ENCODE data around the gene PIN4.
"Not testable (repeated sequence)": the region's sequence is repeated elsewhere in the genome, so short reads cannot be mapped to it uniquely, and the experiment has no call there.

PIN4 gene

DNA sequence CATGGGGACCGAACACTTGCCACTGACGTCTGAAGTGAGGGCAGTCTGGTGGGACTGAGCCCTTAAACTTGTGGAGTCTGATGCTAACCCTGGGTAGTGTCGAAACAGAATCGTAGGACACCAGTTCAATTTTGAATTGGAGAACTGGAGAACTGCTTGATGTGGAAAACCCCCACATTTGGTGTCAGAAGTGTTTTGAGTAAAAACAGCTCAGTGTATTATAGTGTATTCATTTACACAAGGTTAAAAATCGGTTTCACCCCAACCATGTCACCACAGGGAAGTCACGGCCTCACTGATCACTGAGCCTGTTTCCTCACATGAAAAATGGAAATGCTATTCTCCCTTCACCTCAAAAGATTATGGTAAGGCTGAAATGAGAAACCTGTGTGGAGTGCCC lies 21.9 kb downstream of the PIN4 start:
- Histone ChIP-seq H3K27ac (ENCODE audit: low read length) (no peak overlapping the region), H3K36me3 (ENCODE audit: control insufficient read depth, low read depth, low read length) (peaks cover 11% of the 10 kb centered on the region), H3K27me3 (ENCODE audit: control insufficient read depth, insufficient read depth, low read length) (no peaks in the 10 kb centered on the region), H3K9me3 (ENCODE audit: control insufficient read depth, low read depth, low read length) (peaks cover 9% of the 10 kb centered on the region), H3K9ac (ENCODE audit: low read length) (no peak overlapping the region), H3K4me3 (ENCODE audit: low read length) (peak overlapping the region; percentile 34), H3K4me1 (ENCODE audit: control insufficient read depth, low read depth, low read length) (peaks cover 18% of the 10 kb centered on the region)

DNA sequence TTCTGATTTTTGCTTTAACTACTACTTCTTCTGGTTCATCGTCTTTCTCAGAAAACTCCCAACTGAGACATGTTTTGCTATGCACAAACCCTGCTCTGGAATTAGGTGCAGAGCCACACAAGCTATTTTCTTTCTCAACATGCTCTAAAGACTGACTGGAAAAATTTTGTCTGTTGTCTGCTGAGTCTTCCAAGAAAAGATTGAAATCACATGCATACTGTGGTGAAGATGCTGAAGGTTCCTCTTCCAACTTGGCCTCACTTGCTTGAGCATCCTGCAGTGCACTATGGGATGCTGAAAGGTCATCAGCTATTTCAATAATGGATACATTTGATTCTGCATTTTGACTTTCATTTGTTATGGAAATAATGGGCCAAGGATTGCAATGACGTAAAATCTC lies 24.1 kb downstream of the PIN4 start:
- H3K27me3 ChIP-seq (ENCODE audit: control insufficient read depth, insufficient read depth, low read length) = no peaks in the 10 kb centered on the region
- H3K36me3 ChIP-seq (ENCODE audit: control insufficient read depth, low read depth, low read length) = peaks cover 11% of the 10 kb centered on the region
- peaks cover 10% of the 10 kb centered on the region for H3K9me3 ChIP-seq (ENCODE audit: control insufficient read depth, low read depth, low read length)
- H3K27ac ChIP-seq (ENCODE audit: low read length) = no peak overlapping the region
- H3K4me1 ChIP-seq (ENCODE audit: control insufficient read depth, low read depth, low read length) = peaks cover 18% of the 10 kb centered on the region
- H3K9ac ChIP-seq (ENCODE audit: low read length) = no peak overlapping the region
- H3K4me3 ChIP-seq (ENCODE audit: low read length) = no peak overlapping the region

DNA sequence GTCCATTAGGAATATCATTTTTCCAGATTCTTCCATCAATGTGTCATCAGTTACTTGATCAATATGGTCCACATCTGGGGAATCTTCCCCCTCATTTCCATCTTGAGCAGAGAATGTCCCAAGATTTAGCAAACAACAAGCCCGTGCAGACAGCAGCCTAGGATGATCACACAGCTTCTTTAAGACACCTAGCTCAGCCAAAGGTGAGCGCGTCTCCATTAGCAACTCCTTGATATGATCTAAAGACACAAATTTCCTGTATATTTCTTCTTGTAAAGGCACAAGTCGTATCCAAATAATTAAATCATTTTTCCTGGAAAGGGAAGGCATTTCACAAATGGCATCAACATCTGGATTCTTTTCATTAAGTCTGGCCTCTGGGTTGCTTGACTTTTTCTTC lies 25.8 kb downstream of the PIN4 start:
- no peak overlapping the region for H3K4me3 ChIP-seq (ENCODE audit: low read length)
- H3K36me3 ChIP-seq (ENCODE audit: control insufficient read depth, low read depth, low read length) = peaks cover 11% of the 10 kb centered on the region

DNA sequence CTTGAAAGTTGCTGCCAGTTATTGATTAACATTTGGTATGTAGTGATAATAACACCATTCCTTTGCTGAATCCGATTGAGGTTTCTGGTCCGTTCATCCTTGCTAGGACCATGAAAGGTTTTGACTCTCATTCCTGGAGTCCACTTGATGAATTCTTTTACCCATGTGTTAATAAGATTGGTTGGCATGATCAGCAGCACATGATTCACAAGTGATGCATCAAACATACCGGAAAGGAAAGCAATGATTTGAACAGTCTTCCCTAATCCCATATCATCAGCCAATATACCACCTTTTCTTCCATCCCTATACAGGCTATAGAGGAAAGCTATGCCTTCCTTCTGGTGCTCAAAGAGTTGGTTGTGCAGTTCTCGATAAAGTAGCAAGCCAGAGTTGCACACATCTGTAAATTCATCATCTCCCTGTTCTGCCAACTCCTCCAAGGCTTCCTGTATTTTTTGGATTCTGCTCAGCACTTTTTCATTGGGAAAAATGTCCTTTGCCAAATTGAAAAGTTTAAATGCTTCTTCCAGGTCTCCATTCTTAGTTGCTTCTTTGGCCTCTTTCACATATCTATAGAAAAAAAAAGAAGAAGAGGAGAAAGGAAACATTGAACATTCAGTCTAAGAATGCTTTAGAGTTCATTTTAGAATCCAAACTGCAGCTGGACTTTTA lies 26.7 kb downstream of the PIN4 start:
- peaks cover 16% of the 10 kb centered on the region for H3K9me3 ChIP-seq (ENCODE audit: control insufficient read depth, low read depth, low read length)
- H3K36me3 ChIP-seq (ENCODE audit: control insufficient read depth, low read depth, low read length) = peaks cover 11% of the 10 kb centered on the region

More for the DNA sequence above, 25.8 kb downstream of the PIN4 start:
- no peaks in the 10 kb centered on the region for H3K27me3 ChIP-seq (ENCODE audit: control insufficient read depth, insufficient read depth, low read length)
- peaks cover 10% of the 10 kb centered on the region for H3K4me1 ChIP-seq (ENCODE audit: control insufficient read depth, low read depth, low read length)
- H3K27ac ChIP-seq (ENCODE audit: low read length) = no peak overlapping the region
- H3K9me3 ChIP-seq (ENCODE audit: control insufficient read depth, low read depth, low read length) = peaks cover 18% of the 10 kb centered on the region
- H3K9ac ChIP-seq (ENCODE audit: low read length) = no peak overlapping the region

DNA sequence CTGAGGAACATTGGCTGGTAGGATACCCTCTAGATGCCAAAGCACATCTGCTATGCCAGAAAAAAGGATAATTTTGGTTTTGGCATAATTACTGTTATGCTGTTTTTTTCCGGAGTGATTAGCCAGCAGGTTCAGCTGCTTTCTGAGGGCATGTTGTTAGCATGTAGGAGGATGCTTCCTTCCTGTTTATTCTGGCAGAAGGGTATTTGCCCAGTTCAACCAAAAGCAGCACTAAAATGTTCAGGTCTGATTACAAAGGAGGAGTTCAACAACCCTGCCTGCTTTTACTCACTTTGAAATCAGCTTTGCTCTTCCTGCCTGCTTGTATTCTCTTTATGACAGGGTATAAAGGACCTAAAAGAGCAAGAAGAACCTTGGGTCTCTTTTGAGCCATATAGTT lies 35.4 kb downstream of the PIN4 start:
- peaks cover 4% of the 10 kb centered on the region for H3K9me3 ChIP-seq (ENCODE audit: control insufficient read depth, low read depth, low read length)
- no peaks in the 10 kb centered on the region for H3K4me1 ChIP-seq (ENCODE audit: control insufficient read depth, low read depth, low read length)
- no peak overlapping the region for H3K27ac ChIP-seq (ENCODE audit: low read length)
- no peak overlapping the region for H3K4me3 ChIP-seq (ENCODE audit: low read length)
- H3K9ac ChIP-seq (ENCODE audit: low read length) = no peak overlapping the region
- no peaks in the 10 kb centered on the region for H3K27me3 ChIP-seq (ENCODE audit: control insufficient read depth, insufficient read depth, low read length)
- H3K36me3 ChIP-seq (ENCODE audit: control insufficient read depth, low read depth, low read length) = no peaks in the 10 kb centered on the region

More for the DNA sequence above, 26.7 kb downstream of the PIN4 start:
- peaks cover 3% of the 10 kb centered on the region for H3K4me1 ChIP-seq (ENCODE audit: control insufficient read depth, low read depth, low read length)
- H3K4me3 ChIP-seq (ENCODE audit: low read length) = no peak overlapping the region
- no peak overlapping the region for H3K27ac ChIP-seq (ENCODE audit: low read length)
- no peaks in the 10 kb centered on the region for H3K27me3 ChIP-seq (ENCODE audit: control insufficient read depth, insufficient read depth, low read length)
- H3K9ac ChIP-seq (ENCODE audit: low read length) = no peak overlapping the region

DNA sequence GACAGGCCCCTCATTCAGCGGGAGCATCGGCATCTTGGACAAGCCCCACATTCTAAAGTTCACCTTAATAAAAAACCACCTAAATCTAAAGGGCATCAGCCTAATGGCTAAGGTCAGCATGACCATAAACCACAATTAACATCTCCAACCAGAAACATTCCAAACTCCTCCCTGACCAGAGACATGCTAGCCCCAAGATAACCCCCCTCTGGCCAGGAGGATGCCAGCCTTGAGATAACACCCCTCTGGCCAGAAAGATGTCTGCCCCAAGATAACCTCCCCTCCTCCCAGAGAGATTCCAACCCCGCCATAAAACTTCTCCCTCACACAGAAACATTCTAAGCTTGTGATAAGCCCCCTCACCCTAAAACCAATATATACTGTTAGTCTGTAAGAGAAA lies 38.8 kb downstream of the PIN4 start:
- not testable (repeated sequence) for H3K27me3 ChIP-seq (ENCODE audit: control insufficient read depth, insufficient read depth, low read length); H3K4me1 ChIP-seq (ENCODE audit: control insufficient read depth, low read depth, low read length); H3K9ac ChIP-seq (ENCODE audit: low read length); H3K4me3 ChIP-seq (ENCODE audit: low read length); H3K27ac ChIP-seq (ENCODE audit: low read length); H3K9me3 ChIP-seq (ENCODE audit: control insufficient read depth, low read depth, low read length); H3K36me3 ChIP-seq (ENCODE audit: control insufficient read depth, low read depth, low read length)

DNA sequence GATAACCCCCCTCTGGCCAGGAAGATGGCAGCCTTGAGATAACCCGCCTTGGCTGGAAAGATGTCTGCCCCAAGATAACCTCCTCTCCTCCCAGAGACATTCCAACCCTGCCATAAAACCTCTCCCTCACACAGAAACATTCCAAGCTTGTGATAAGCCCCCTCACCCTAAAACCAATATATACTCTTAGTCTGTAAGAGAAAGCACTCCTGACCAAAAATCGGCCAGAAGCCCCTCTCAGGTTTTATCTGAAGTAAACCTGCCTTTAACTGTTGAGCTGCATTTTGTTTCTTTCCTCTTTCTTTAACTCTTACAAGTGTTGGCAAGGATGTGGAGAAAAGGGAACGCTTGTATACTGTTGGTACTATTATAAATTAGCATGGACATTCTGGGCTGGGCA lies 48.7 kb downstream of the PIN4 start:
- Histone ChIP-seq H3K9me3 (ENCODE audit: control insufficient read depth, low read depth, low read length) (peaks cover 11% of the 10 kb centered on the region), H3K27me3 (ENCODE audit: control insufficient read depth, insufficient read depth, low read length) (no peaks in the 10 kb centered on the region), H3K9ac (ENCODE audit: low read length) (no peak overlapping the region), H3K4me3 (ENCODE audit: low read length) (no peak overlapping the region), H3K27ac (ENCODE audit: low read length) (no peak overlapping the region), H3K4me1 (ENCODE audit: control insufficient read depth, low read depth, low read length) (no peaks in the 10 kb centered on the region), H3K36me3 (ENCODE audit: control insufficient read depth, low read depth, low read length) (no peaks in the 10 kb centered on the region)

DNA sequence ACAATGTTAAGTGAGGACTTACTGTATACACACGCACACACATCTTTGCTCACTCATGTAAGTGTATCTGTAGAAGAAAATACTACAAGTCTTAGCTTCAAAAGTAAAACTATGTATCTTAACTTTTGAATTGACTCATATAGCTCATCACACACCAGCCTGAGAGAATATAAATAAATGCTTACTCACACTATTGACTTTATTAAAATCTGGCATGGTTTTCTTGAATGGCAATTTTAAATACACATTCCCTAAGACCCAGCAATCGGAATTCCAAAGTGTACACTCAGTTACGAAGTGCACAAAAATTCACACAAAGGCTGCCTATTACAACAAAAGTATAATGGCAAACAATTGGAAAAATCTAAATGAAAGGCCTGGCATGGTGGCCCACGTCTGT lies 55.3 kb downstream of the PIN4 start:
- Histone ChIP-seq H3K27me3 (ENCODE audit: control insufficient read depth, insufficient read depth, low read length) (no peaks in the 10 kb centered on the region), H3K9me3 (ENCODE audit: control insufficient read depth, low read depth, low read length) (peaks cover 1% of the 10 kb centered on the region), H3K4me3 (ENCODE audit: low read length) (no peak overlapping the region), H3K4me1 (ENCODE audit: control insufficient read depth, low read depth, low read length) (no peaks in the 10 kb centered on the region), H3K9ac (ENCODE audit: low read length) (no peak overlapping the region), H3K27ac (ENCODE audit: low read length) (no peak overlapping the region), H3K36me3 (ENCODE audit: control insufficient read depth, low read depth, low read length) (no peaks in the 10 kb centered on the region)

DNA sequence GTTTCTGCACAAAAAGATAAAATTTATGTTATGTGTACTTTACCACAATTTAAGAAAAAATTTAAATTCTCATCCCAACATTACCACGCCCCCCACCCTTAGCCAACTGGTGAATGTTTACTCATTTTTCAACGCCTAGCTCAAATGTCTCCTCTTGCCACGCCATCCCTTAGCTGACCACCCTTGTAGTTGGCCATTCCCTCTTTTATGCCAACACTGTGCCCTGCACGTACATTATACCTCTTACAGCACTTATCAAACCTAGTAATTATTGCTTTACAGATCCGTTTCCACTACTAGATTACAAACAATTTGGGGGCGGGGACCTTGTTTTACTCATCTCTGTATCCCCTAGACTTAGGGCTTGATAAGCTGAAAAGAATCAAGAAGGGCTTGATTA lies 56.6 kb downstream of the PIN4 start:
- Histone ChIP-seq H3K27ac (ENCODE audit: low read length) (no peak overlapping the region), H3K9me3 (ENCODE audit: control insufficient read depth, low read depth, low read length) (no peaks in the 10 kb centered on the region)

DNA sequence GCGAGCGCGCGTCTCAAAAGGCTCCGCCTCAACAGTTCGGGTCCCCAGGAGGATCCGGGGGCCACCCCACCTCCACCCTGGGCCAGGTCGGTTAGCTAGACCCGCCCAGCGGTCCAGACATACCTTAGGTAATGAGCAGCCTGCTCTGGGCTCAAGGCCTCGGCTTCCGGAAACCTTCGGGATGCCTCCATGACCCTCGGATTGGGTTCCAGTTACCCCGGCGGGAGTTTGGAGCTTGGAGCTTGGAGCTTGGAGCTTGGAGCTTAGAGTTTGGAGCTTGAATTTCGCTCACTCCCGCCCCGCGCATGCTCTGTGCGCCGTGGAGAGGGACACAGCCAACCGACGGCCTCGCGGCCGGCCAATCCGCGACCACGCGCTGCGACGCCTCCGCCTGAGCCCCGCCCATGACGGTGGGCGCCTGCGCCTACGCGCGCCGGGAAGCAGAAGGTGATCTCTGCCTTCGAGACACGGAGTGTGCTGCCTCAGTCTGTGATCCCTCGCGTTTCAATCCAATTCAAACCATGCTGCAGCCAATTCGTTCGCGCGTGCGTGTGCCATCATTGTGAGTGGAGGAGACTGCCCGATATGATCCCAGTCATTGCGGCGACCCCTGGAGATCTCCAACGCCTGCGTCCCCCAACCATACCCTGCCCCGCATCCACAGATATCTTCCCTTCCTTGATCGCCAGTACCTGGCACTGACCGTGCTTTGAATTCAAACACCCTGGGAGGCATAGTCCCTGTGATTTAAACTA lies 57.3 kb downstream of the PIN4 start, which contains the start of gene ERCC6L:
ERCC6L (minus strand) TSS at position 307 of the 755 bp plus-strand sequence; CDS start at position 191, 116 bp downstream.
- H3K9ac ChIP-seq (ENCODE audit: low read length) = peak within 1 kb of the TSS; percentile 51
- no peaks in the 10 kb centered on the region for H3K27me3 ChIP-seq (ENCODE audit: control insufficient read depth, insufficient read depth, low read length)
- H3K36me3 ChIP-seq (ENCODE audit: control insufficient read depth, low read depth, low read length) = no peaks in the 10 kb centered on the region
- peaks cover 3% of the 10 kb centered on the region for H3K9me3 ChIP-seq (ENCODE audit: control insufficient read depth, low read depth, low read length)
- H3K4me1 ChIP-seq (ENCODE audit: control insufficient read depth, low read depth, low read length) = no peaks in the 10 kb centered on the region
- no peak within 1 kb of the TSS for H3K27ac ChIP-seq (ENCODE audit: low read length)
- H3K4me3 ChIP-seq (ENCODE audit: low read length) = peak within 1 kb of the TSS; percentile 72

More for the DNA sequence above, 56.6 kb downstream of the PIN4 start:
- H3K36me3 ChIP-seq (ENCODE audit: control insufficient read depth, low read depth, low read length) = no peaks in the 10 kb centered on the region
- peak overlapping the region; percentile 51 for H3K9ac ChIP-seq (ENCODE audit: low read length)
- no peaks in the 10 kb centered on the region for H3K27me3 ChIP-seq (ENCODE audit: control insufficient read depth, insufficient read depth, low read length)
- peak overlapping the region; percentile 72 for H3K4me3 ChIP-seq (ENCODE audit: low read length)
- no peaks in the 10 kb centered on the region for H3K4me1 ChIP-seq (ENCODE audit: control insufficient read depth, low read depth, low read length)

DNA sequence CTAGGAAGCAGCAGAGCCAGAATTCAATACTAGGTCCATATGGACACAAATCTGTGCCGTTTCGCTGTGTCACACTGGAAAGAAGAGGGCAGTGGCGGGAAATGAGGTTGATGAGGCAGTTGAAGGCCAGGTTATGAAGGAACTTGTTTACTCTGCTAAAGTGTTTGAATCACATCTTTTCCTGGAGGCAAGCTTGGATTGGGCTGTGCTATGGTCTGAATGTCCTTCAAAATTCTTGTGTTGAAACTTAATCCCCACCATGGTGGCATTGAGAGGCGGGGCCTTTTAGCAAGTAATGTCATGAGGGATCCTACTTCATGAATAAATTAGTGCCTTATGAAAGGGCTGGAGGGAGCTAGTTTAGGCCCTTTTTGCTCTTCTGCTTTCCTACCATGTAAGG lies 59.4 kb downstream of the PIN4 start:
- Histone ChIP-seq H3K27me3 (ENCODE audit: control insufficient read depth, insufficient read depth, low read length) (no peaks in the 10 kb centered on the region), H3K36me3 (ENCODE audit: control insufficient read depth, low read depth, low read length) (no peaks in the 10 kb centered on the region), H3K4me3 (ENCODE audit: low read length) (no peak overlapping the region), H3K27ac (ENCODE audit: low read length) (no peak overlapping the region), H3K4me1 (ENCODE audit: control insufficient read depth, low read depth, low read length) (no peaks in the 10 kb centered on the region), H3K9ac (ENCODE audit: low read length) (no peak overlapping the region), H3K9me3 (ENCODE audit: control insufficient read depth, low read depth, low read length) (peaks cover 5% of the 10 kb centered on the region)

DNA sequence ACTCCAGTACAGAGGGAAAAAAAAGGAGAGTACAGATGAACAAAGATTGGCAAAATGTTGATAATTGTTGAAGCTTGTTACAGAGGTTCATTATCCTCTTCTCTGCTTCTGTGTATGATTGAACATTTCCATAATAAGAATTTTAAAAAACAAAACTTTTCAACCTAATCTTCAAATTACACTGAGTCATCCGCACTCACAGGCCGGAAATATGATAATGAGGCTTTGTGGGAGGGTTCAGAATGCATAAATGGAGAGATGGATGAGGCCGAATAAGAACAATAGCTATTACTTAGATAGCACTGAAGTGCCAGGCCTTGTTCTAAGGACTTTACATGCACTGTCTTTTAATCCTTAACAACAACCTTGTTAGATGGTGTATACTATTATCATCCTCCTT lies 61.9 kb downstream of the PIN4 start:
- Histone ChIP-seq H3K4me1 (ENCODE audit: control insufficient read depth, low read depth, low read length) (no peaks in the 10 kb centered on the region), H3K9me3 (ENCODE audit: control insufficient read depth, low read depth, low read length) (peaks cover 5% of the 10 kb centered on the region), H3K4me3 (ENCODE audit: low read length) (no peak overlapping the region), H3K9ac (ENCODE audit: low read length) (no peak overlapping the region), H3K27me3 (ENCODE audit: control insufficient read depth, insufficient read depth, low read length) (no peaks in the 10 kb centered on the region), H3K36me3 (ENCODE audit: control insufficient read depth, low read depth, low read length) (no peaks in the 10 kb centered on the region), H3K27ac (ENCODE audit: low read length) (no peak overlapping the region)

Data from iPS-18a (cell line).